ENCODE results near the gene CERS4.
A peak's percentile ranks its signal among the peaks of the same experiment; 100 is the strongest.
"Not testable (repeated sequence)": the region's sequence is repeated elsewhere in the genome, so short reads cannot be mapped to it uniquely, and the experiment has no call there.

CERS4 gene

DNA sequence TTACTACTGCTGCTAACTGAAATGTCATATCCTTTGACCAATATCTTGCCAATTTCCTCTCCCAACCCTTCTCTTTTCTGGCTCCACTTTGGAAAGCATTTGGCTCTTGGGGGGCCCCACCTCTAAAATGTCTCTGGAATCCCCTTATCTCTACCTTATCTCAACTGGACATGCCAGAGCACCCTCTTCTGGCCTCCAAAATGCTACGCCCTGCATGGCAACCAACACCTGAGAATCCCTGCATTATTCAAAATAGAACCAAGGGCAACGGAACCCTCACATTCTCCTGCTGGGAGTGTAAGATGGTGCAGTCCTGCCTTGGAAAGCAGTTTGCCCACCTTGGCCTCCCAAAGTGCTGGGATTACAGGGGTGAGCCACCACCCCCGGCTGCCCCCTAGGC, 35.3 kb downstream of the CERS4 start:
- DNase-seq: no peak

GRCh38 chr19:8245869-8246835, 37.0 kb downstream of the CERS4 start:
- no peak for DNase-seq

DNA sequence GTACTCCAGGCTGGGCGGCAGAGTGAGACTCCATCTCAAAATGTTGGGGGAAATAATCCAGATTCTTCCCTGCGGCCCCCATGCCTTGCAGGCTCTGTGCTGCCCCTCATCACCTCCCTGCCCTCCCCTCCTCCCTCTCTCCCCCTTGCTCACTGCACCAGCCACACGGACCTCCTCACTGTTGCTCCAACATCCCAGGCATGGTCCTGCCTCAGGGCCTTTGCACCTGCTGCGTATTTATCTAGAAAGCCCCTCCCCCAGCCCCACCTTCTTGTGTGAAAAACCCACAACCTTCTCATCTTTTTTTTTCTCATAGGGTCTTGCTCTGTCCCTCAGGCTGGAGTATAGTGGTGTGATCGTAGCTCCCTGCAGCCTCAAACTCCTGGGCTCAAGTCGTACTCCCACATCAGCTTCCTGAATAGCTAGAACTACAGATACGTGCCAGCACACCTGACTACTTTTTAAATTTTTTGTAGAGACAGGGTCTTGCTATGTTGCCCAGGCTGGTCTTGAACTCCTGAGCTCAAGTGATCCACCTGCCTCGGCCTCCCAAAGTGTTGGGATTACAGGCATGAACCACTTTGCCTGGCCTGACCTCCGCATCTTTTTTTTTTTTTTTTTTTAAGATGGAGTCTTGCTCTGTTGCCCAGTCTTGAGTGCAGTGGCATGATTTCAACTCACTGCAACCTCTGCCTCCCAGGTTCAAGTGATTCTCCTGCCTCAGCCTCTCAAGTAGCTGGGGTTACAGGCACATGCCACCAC, 38.1 kb downstream of the CERS4 start:
- DNase-seq: not testable (repeated sequence)

GRCh38 chr19:8248348-8249328, 39.5 kb downstream of the CERS4 start:
- DNase-seq: no peak

DNA sequence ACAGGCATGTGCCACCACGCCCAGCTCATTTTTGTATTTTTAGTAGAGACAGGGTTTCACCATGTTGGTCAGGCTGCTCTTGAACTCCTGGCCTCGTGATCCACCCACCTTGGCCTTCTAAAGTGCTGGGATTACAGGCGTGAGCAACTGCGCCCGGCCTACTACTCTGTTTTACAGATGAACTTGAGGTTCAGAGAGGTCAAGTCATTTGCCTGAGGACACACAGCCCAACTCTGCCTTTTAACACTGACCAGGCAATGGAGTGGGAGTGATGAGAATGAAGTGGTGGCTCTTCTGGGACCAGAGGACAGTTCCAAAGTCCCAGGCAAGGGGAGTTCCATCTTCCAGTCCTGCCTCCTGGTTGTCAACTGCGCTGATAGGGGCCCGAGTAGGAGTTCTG, 41.4 kb downstream of the CERS4 start:
- DNase-seq: no peak

- no peak for DNase-seq
These were observed 41.9 kb downstream of the CERS4 start for GRCh38 chr19:8251025-8251472.

- DNase-seq: peak; percentile 67
These were observed 43.9 kb downstream of the CERS4 start for GRCh38 chr19:8252922-8253589.

DNA sequence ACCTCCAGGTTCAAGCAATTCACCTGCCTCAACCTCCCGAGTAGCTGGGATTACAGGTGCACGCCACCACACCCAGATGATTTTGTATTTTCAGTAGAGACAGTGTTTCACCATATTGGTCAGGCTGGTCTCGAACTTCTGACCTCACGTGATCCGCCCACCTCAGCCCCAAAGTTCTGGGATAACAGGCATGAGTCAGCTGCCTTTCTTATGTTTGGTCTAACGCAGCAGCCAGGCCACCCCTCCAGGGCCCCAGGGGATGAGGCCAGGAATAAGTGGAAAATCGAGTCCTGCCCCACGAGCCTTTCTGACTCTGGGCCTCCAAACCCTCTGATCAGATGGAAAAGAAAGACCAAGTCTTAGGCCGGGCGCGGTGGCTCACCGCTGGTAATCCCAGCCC, 44.5 kb downstream of the CERS4 start:
- DNase-seq: no peak

- no peak for DNase-seq
These were observed 45.3 kb downstream of the CERS4 start for GRCh38 chr19:8254286-8255001.

- DNase-seq: no peak
These were observed 46.4 kb downstream of the CERS4 start for GRCh38 chr19:8255426-8256125.

GRCh38 chr19:8256276-8257051, 47.3 kb downstream of the CERS4 start:
- no peak for DNase-seq

GRCh38 chr19:8257052-8257443, 47.9 kb downstream of the CERS4 start:
- DNase-seq: no peak

DNA sequence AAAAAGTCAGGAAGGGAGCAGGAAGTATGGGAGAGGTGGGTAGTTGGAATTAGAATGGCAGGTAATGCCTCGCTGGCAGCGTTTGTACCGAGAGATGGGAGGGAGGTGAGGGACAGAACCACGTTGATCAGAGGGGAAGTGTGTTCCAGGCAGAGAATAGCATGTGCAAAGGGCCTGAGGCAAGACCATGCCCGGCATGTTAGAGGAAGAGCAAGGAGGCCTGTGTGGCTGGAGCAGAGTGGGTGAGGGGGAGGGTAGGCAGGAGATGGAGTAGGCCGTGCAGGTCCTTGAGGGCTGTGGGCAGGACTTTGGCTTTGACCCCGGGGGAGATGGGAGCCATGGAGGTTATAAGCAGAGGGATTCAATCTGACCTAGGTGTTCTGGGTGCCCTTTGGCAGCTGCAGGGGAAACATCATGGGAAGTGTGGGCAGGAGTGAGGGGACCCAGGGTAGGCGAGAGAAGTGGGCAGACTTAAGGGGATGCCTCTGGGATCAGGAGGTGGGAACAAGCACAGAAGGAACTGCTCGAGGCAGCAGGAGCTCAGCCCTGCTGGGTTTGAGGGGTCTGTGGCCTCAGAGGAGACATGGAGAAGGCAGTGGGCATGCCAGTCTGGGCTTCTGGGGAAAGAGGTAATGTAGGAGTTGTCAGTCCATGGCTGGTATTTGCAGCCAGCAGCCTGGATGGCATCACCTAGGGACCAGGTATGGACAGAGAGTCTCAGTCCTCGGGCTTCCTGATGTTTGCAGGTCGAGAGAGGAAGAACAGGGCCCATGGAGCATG, 50.2 kb downstream of the CERS4 start:
- DNase-seq: no peak

GRCh38 chr19:8259922-8260247, 50.7 kb downstream of the CERS4 start:
- no peak for DNase-seq

DNA sequence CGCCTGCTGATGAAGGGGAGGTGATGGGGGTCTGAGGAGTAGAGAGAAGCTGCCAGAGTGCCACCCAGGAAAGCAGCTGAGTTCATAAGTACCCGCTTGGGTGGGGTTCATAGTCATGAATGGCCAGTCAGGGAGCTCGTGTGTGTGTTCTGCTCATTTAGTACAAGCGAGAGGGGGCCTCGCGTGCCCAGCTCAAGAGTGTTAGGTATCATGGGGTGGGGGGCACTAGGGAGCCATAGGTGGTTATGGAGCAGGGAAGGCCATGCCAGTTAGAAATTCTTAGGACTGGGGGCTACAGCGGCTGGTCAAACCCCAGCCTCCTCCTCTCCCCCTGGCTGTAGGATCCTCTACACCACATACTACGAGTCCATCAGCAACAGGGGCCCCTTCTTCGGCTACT, 52.2 kb downstream of the CERS4 start:
- no peak for DNase-seq

DNA sequence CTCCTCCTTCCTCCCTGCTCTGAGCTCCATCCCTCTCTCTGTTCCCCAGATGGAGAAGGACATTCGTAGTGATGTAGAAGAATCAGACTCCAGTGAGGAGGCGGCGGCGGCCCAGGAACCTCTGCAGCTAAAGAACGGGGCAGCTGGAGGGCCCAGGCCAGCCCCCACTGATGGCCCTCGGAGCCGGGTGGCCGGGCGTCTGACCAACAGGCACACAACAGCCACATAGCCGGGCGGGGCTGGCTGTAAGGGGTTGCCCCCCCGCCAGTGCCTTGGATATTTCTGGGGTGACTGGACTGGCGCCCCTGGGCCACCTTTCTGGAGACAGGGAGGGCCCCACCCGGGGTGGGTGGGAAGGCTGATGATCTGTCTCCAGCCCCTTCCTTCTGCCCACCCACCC, 52.7 kb downstream of the CERS4 start:
- no peak for DNase-seq

GRCh38 chr19:8262431-8262830, 53.3 kb downstream of the CERS4 start:
- no peak for DNase-seq

GRCh38 chr19:8264248-8264647, 55.1 kb downstream of the CERS4 start:
- not testable (repeated sequence) for DNase-seq

DNA sequence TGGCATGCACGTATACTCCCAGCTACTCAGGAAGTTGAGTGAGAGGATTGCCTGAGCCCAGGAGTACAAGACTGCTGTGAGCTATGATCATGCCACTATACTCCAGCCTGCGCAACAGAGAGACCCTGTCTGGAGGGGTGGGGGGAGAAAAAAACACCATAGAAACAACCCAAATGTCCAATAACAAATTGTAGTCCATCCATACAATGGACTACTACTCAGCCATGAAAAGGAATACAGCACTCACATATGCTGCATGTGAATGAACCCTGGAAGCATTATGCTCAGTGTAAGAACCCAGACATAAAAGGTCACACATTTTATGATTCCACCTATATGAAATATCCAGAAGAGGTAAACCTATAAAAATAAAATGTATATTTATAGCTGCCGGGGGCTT, 56.7 kb downstream of the CERS4 start:
- no peak for DNase-seq

Data from GDM1 (cell line).